IMR-90 (cell line): ENCODE results near the gene COL12A1. TPM values are rescaled to one million over a fixed set of nuclear protein-coding genes. Genes with fewer than 3 reads are reported as not detected.
A peak's percentile ranks its signal among the peaks of the same experiment; 100 is the strongest.

Experiments
- ATAC-seq: fragments of 200-7000 bp; cut with Tn5 transposase; 2 replicates; pipeline ENCODE4 v1.9.1; 2020; ENCODE audit warnings: low read depth, mild to moderate bottlenecking, moderate library complexity
- BruUV-seq: library from RNA; stranded (reverse); fragments of 400-500 nt; replicated peaks from 2 replicates; lab custom pipeline; 2021; lab: Mats Ljungman, UMichigan
- CTCF ChIA-PET: fragments of 300-600 bp; formaldehyde crosslinking; extraction: SDS; loops from one replicate; lab custom pipeline; 2021; ENCODE audit warnings: antibody characterized with exemption; lab: Yijun Ruan, JAX
- POLR2A ChIA-PET: fragments of 300-600 bp; sonication (Branson Sonifier 250); formaldehyde crosslinking; loops from one replicate; lab custom pipeline; 2022; ENCODE audit warnings: antibody characterized with exemption; ENCODE audit not compliant: unreplicated experiment; lab: Charles Lee
- DNase-seq: peaks from one replicate; pipeline ENCODE4 v3.0.0; 2013
- H2AFZ ChIP-seq: replicated peaks from 2 replicates; pipeline ENCODE3; 2013; ENCODE audit warnings: low read length, mild to moderate bottlenecking; ENCODE audit not compliant: poor library complexity
- H2AK5ac ChIP-seq: 2 replicates; pipeline ENCODE4 v1.6.1; 2013; ENCODE audit warnings: low read depth, low read length, inconsistent platforms
- H2AK9ac ChIP-seq: replicated peaks from 2 replicates; pipeline ENCODE3; 2013; ENCODE audit warnings: mild to moderate bottlenecking, low read depth, low read length, moderate library complexity; ENCODE audit not compliant: poor library complexity
- H2BK120ac ChIP-seq: 2 replicates; pipeline ENCODE4 v1.6.1; 2013; ENCODE audit warnings: low read depth, low read length, inconsistent platforms
- H2BK15ac ChIP-seq: 3 replicates; pipeline ENCODE4 v1.6.1; 2013; ENCODE audit warnings: low read depth, low read length, inconsistent platforms
- H2BK20ac ChIP-seq: 2 replicates; pipeline ENCODE4 v1.6.1; 2013; ENCODE audit warnings: low read depth, mild to moderate bottlenecking, inconsistent platforms, low read length, moderate library complexity
- H2BK5ac ChIP-seq: 2 replicates; pipeline ENCODE4 v1.6.1; 2013; ENCODE audit warnings: mild to moderate bottlenecking, low read depth, low read length, inconsistent platforms; ENCODE audit not compliant: poor library complexity, severe bottlenecking
- H3K14ac ChIP-seq: replicated peaks from 2 replicates; pipeline ENCODE4 v1.6.1; 2013; ENCODE audit warnings: low read depth, low read length, inconsistent platforms
- H3K18ac ChIP-seq: 2 replicates; pipeline ENCODE4 v1.6.1; 2013; ENCODE audit warnings: low read depth, low read length, control low read depth
- H3K23ac ChIP-seq: 2 replicates; pipeline ENCODE4 v1.6.1; 2013; ENCODE audit warnings: low read depth, low read length, inconsistent platforms
- H3K27ac ChIP-seq: 2 replicates; pipeline ENCODE4 v1.5.1; 2013; ENCODE audit warnings: mild to moderate bottlenecking, control low read depth, low read length; ENCODE audit not compliant: insufficient read depth
- H3K27me3 ChIP-seq: 2 replicates; pipeline ENCODE4 v1.6.1; 2013; ENCODE audit warnings: low read length; ENCODE audit not compliant: control insufficient read depth, insufficient read depth
- H3K36me3 ChIP-seq: 2 replicates; pipeline ENCODE4 v1.6.1; 2013; ENCODE audit warnings: low read length, mixed read lengths; ENCODE audit not compliant: control insufficient read depth, insufficient read depth
- H3K4ac ChIP-seq: 2 replicates; pipeline ENCODE4 v1.6.1; 2013; ENCODE audit warnings: low read depth, low read length, inconsistent platforms
- H3K4me1 ChIP-seq: 2 replicates; pipeline ENCODE4 v1.6.1; 2013; ENCODE audit warnings: low read length, mixed read lengths; ENCODE audit not compliant: control insufficient read depth, insufficient read depth
- H3K4me2 ChIP-seq: 2 replicates; pipeline ENCODE4 v1.6.1; 2013; ENCODE audit warnings: low read depth, mild to moderate bottlenecking, control low read depth, low read length, moderate library complexity
- H3K4me3 ChIP-seq: 2 replicates; pipeline ENCODE4 v1.5.1; 2013; ENCODE audit warnings: low read depth, mild to moderate bottlenecking, control low read depth, low read length, moderate library complexity; ENCODE audit not compliant: insufficient read depth
- H3K56ac ChIP-seq: 2 replicates; pipeline ENCODE4 v1.6.1; 2013; ENCODE audit warnings: low read length, inconsistent platforms; ENCODE audit not compliant: insufficient read depth; ENCODE audit errors: extremely low read depth
- H3K79me1 ChIP-seq, 2 experiments: 2 replicates each; pipeline ENCODE4 v1.6.1; 2013; ENCODE audit warnings: low read length in 2 of 2, inconsistent platforms in 1 of 2, low read depth in 1 of 2
- H3K9ac ChIP-seq: 2 replicates; pipeline ENCODE4 v1.6.1; 2013; ENCODE audit warnings: low read depth, low read length, control low read depth
- H3K9me1 ChIP-seq: 2 replicates; pipeline ENCODE4 v1.6.1; 2013; ENCODE audit warnings: low read length, inconsistent platforms; ENCODE audit not compliant: insufficient read depth
- H3K9me3 ChIP-seq: 2 replicates; pipeline ENCODE4 v1.6.1; 2013; ENCODE audit warnings: low read length; ENCODE audit not compliant: control insufficient read depth, insufficient read depth
- H4K20me1 ChIP-seq: 2 replicates; pipeline ENCODE4 v1.6.1; 2013; ENCODE audit warnings: low read length, inconsistent platforms; ENCODE audit not compliant: insufficient read depth
- H4K5ac ChIP-seq: 2 replicates; pipeline ENCODE4 v1.6.1; 2013; ENCODE audit warnings: mild to moderate bottlenecking, low read depth, low read length, control low read depth
- H4K8ac ChIP-seq, 2 experiments: 2 replicates each; pipeline ENCODE4 v1.6.1; 2013; ENCODE audit warnings: low read depth in 2 of 2, low read length in 2 of 2, control low read depth in 1 of 2, inconsistent platforms in 1 of 2
- H4K91ac ChIP-seq: 2 replicates; pipeline ENCODE4 v1.6.1; 2013; ENCODE audit warnings: low read depth, low read length, inconsistent platforms; ENCODE audit not compliant: insufficient read depth
- BHLHE40 ChIP-seq: fragments of 150-350 bp; IDR thresholded peaks from 2 replicates; pipeline ENCODE4 v1.6.1; 2016; ENCODE audit warnings: mild to moderate bottlenecking, low read depth, low read length
- CEBPB ChIP-seq: IDR thresholded peaks from 2 replicates; pipeline ENCODE4 v1.6.1; 2012; ENCODE audit warnings: low read depth, low read length, improper control_type of control experiment
- CHD1 ChIP-seq: IDR thresholded peaks from 2 replicates; pipeline ENCODE4 v1.6.1; 2012; ENCODE audit warnings: low read depth, low read length, improper control_type of control experiment
- CTCF ChIP-seq: conservative IDR thresholded peaks from 2 replicates; pipeline ENCODE4 v1.5.1; 2012; ENCODE audit warnings: mild to moderate bottlenecking, low read depth, low read length, improper control_type of control experiment
- ELK1 ChIP-seq: fragments of 150-350 bp; IDR thresholded peaks from 2 replicates; pipeline ENCODE4 v1.6.1; 2016; ENCODE audit warnings: low read depth, mild to moderate bottlenecking, low read length, moderate library complexity, borderline replicate concordance
- FOS ChIP-seq: fragments of 150-350 bp; IDR thresholded peaks from 2 replicates; pipeline ENCODE4 v1.6.1; 2016; ENCODE audit warnings: low read depth, low read length
- MAFK ChIP-seq: IDR thresholded peaks from 2 replicates; pipeline ENCODE4 v1.6.1; 2012; ENCODE audit warnings: low read depth, low read length, improper control_type of control experiment
- MAZ ChIP-seq: IDR thresholded peaks from 2 replicates; pipeline ENCODE4 v1.6.1; 2012; ENCODE audit warnings: low read depth, mild to moderate bottlenecking, low read length, improper control_type of control experiment, moderate library complexity, borderline replicate concordance
- MXI1 ChIP-seq: IDR thresholded peaks from 2 replicates; pipeline ENCODE4 v1.6.1; 2012; ENCODE audit warnings: low read depth, mild to moderate bottlenecking, low read length, moderate library complexity, borderline replicate concordance
- NFE2L2 ChIP-seq: fragments of 150-350 bp; IDR thresholded peaks from 2 replicates; pipeline ENCODE4 v1.6.1; 2016; ENCODE audit warnings: low read depth, mild to moderate bottlenecking, low read length
- POLR2A ChIP-seq: IDR thresholded peaks from 2 replicates; pipeline ENCODE4 v1.6.1; 2012; ENCODE audit warnings: mild to moderate bottlenecking, low read depth, low read length
- RAD21 ChIP-seq: IDR thresholded peaks from 2 replicates; pipeline ENCODE4 v1.6.1; 2012; ENCODE audit warnings: low read length, improper control_type of control experiment
- RCOR1 ChIP-seq: IDR thresholded peaks from 2 replicates; pipeline ENCODE4 v1.6.1; 2012; ENCODE audit warnings: mild to moderate bottlenecking, low read length, improper control_type of control experiment; ENCODE audit not compliant: insufficient replicate concordance
- RFX5 ChIP-seq: IDR thresholded peaks from 2 replicates; pipeline ENCODE4 v1.8.0; 2012; ENCODE audit warnings: low read depth, mild to moderate bottlenecking, low read length, moderate library complexity
- SMC3 ChIP-seq: fragments of 150-350 bp; IDR thresholded peaks from 2 replicates; pipeline ENCODE4 v1.6.1; 2016; ENCODE audit warnings: low read depth, mild to moderate bottlenecking, antibody characterized with exemption, low read length, moderate library complexity
- USF2 ChIP-seq: fragments of 150-350 bp; IDR thresholded peaks from 2 replicates; pipeline ENCODE4 v1.6.1; 2017; ENCODE audit warnings: mild to moderate bottlenecking, antibody characterized with exemption, low read length, low read depth
- WGBS, 2 experiments: methylation state at CpG; one replicate each; pipeline versions ENCODE4 v1.1.5 to v1.1.7; 2013; ENCODE audit warnings: missing lambda C conversion rate in 2 of 2; ENCODE audit not compliant: insufficient read length in 1 of 2; ENCODE audit errors: extremely low coverage in 2 of 2; 5-methylcytosine and 5-hydroxymethylcytosine counted together
- dilution Hi-C: fragments of 300-500 bp; cut with HindIII; formaldehyde crosslinking; loops from one replicate; pipeline ENCODE4 v1.14.3; 2018; ENCODE audit warnings: low sequenced_read_pairs; ENCODE audit not compliant: unreplicated experiment
- in situ Hi-C: fragments of 300-500 bp; cut with MboI; formaldehyde crosslinking; loops from 3 replicates; pipeline ENCODE4 v1.14.3; 2019; ENCODE audit warnings: low sequenced_read_pairs, inconsistent platforms, mixed read lengths
- intact Hi-C: fragments of 100-400 bp; cut with micrococcal nuclease; formaldehyde crosslinking; loops from 2 replicates; pipeline ENCODE4 v1.10.0; 2022
- polyA plus RNA-seq, 3 experiments: library from polyadenylated mRNA; depleted of rRNA; stranded (reverse); fragments of >200 nt; gene quantifications; 2 replicates each; pipeline ENCODE4 v1.2.3, GENCODE V29; 2012; ENCODE audit warnings: low replicate concordance in 1 of 3
- total RNA-seq: library from RNA; depleted of rRNA; stranded (reverse); fragments of >200 nt; gene quantifications from 2 replicates; pipeline ENCODE4 v1.2.3, GENCODE V29; 2012

Gene COL12A1
- total and polyA plus RNA-seq, 2 of the 4 experiments (the other 2 are of a cell fraction) = 350 to 452 TPM

GRCh38 chr6:75106426-75106825 lies 99.4 kb downstream of the COL12A1 start:
- H2BK20ac ChIP-seq = no peak overlapping the region

More at GRCh38 chr6:75106426-75106825, 99.4 kb downstream of the COL12A1 start:
- H3K4me2 ChIP-seq = no peak overlapping the region
- H2AFZ ChIP-seq = no peak overlapping the region
- H3K27ac ChIP-seq = no peak overlapping the region
- H3K9ac ChIP-seq = no peak overlapping the region
- peaks cover 47% of the 10 kb centered on the region for H3K36me3 ChIP-seq
- H4K91ac ChIP-seq = no peak overlapping the region; the same call in 1 of the 2 replicates
- H3K27me3 ChIP-seq = no peaks in the 10 kb centered on the region
- no peak overlapping the region; a peak in 1 of 4 replicates for H4K8ac ChIP-seq
- H3K9me1 ChIP-seq = peaks cover 16% of the 10 kb centered on the region
- H2BK120ac ChIP-seq = no peak overlapping the region
- intact Hi-C loops = no loop called here
- no peaks in the 10 kb centered on the region for H4K20me1 ChIP-seq
- CTCF ChIA-PET = no interaction called here
- no peak overlapping the region for H2BK15ac ChIP-seq
- no peak overlapping the region; the same call in 1 of the 2 replicates for H3K4ac ChIP-seq
- no peaks in the 10 kb centered on the region for H3K9me3 ChIP-seq
- no peak overlapping the region for H3K4me3 ChIP-seq
- POLR2A ChIA-PET = no interaction called here
- TF ChIP-seq CHD1 (no peak), CEBPB (no peak), USF2 (no peak), MXI1 (no peak), RAD21 (no peak), NFE2L2 (no peak), ELK1 (no peak), SMC3 (no peak), FOS (no peak), BHLHE40 (no peak), MAZ (no peak), CTCF (no peak), RFX5 (no peak), POLR2A (no peak), RCOR1 (no peak), MAFK (no peak)
- H3K18ac ChIP-seq = peak overlapping the region; percentile 47; the same call in 1 of the 2 replicates
- peak overlapping the region; percentile 45; the same call in 1 of the 2 replicates for H3K14ac ChIP-seq
- peak overlapping the region; percentile 82; the same call in 1 of the 2 replicates for H3K23ac ChIP-seq
- H4K5ac ChIP-seq = peak overlapping the region; percentile 47; the same call in 1 of the 2 replicates
- no peak overlapping the region for H3K56ac ChIP-seq
- in situ Hi-C loops = no loop called here
- no TSS peak for BruUV-seq
- dilution Hi-C loops = no loop called here
- H3K79me1 ChIP-seq = peaks cover 27 to 47% of the 10 kb centered on the region in 2 experiments
- no peak overlapping the region for H2AK5ac ChIP-seq
- no peak for DNase-seq
- H2AK9ac ChIP-seq = no peak overlapping the region
- ATAC-seq = no peak
- no CpG with 5 or more reads among the region's 2 CpGs for WGBS, 2 experiments
- H2BK5ac ChIP-seq = peak overlapping the region; percentile 58
- peaks cover 12% of the 10 kb centered on the region for H3K4me1 ChIP-seq
